ENCODE measurements around the gene LRRC75A. TPM values are rescaled to one million over a fixed set of nuclear protein-coding genes. Genes with fewer than 3 reads are reported as not detected.

Gene LRRC75A
- total RNA-seq, 1 experiment from 2014 or later = 3.3 TPM

DNA sequence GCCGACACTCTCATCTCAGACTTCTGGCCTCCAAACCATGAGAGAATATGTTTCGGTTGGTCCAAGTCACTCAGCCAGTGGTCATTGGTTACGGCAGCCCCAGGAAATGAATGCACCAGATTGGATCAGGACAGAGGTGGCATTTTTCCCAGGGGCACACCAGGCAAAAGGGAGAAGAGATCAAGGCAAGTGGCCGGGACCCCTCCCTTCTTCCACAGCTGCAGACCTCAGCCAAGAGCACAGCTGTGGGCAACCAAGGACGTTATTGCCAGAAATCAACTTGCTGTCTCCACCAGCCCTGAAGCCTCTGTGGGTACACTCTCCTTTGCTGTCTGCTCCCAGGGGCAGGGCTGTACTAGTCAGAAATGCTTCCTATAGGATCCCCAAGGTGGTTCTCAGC is 20.7 kb downstream of the LRRC75A start:
- no peak for DNase-seq

DNA sequence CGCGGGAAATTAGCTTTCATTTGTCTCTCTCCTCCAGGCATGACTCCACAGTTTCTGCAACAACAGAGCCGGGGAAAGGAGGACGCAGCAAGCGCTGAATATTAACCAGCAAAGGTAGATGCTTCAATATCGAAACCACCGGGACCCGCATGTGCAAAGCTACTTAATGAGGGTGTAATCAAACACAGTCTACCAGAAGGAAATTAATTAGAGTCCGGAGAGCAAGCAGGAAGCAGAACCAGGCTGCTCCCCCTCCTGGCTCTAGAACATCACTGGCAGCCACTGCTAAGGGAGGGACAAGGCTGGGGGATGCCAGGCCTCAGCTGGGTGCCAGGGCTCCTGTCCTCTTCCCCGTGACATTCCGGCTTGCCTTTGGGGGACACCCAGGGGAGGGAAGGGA is 21.7 kb downstream of the LRRC75A start:
- Histone ChIP-seq H3K27me3 (ENCODE audit: control insufficient read depth, insufficient read depth, low read length) (no peaks in the 10 kb centered on the region), H3K4me3 (ENCODE audit: insufficient read depth, low read depth, low read length) (no peak overlapping the region), H3K36me3 (replicated peaks; ENCODE audit: control insufficient read depth, insufficient read depth, low read length) (peaks cover 2% of the 10 kb centered on the region)
- DNase-seq = peak; percentile 46

More for the DNA sequence above, 20.7 kb downstream of the LRRC75A start:
- Histone ChIP-seq H3K27me3 (ENCODE audit: control insufficient read depth, insufficient read depth, low read length) (no peaks in the 10 kb centered on the region), H3K4me3 (ENCODE audit: insufficient read depth, low read depth, low read length) (no peak overlapping the region), H3K36me3 (replicated peaks; ENCODE audit: control insufficient read depth, insufficient read depth, low read length) (peaks cover 2% of the 10 kb centered on the region)

DNA sequence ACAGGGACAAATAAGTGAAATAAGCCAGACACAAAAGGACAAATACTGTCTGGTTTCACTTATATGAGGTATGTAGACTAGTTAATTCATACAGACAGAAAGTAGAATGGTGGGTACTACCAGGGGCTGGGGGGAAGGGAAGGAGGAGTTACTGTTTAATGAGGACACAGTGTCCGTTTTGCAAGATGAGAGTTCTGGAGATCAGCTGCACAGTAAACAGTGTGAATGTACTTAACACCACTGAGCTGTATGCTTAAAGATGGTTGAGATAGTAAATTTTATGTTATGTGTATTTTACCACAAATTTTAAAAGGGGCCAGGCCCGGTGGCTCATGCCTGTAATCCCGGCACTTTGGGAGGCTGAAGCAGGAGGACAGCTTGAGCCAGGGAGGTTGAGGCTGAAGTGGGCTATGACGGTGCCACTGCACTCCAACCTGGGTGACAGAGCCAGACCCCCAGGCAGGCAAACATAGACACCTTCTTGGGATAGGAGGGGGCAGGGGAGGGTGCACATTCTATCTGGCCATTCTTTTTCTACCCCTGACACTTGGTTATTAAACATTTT is 23.5 kb downstream of the LRRC75A start:
- Histone ChIP-seq H3K4me3 (ENCODE audit: insufficient read depth, low read depth, low read length) (no peak overlapping the region), H3K27me3 (ENCODE audit: control insufficient read depth, insufficient read depth, low read length) (no peaks in the 10 kb centered on the region), H3K36me3 (replicated peaks; ENCODE audit: control insufficient read depth, insufficient read depth, low read length) (peaks cover 2% of the 10 kb centered on the region)
- no peak for DNase-seq

DNA sequence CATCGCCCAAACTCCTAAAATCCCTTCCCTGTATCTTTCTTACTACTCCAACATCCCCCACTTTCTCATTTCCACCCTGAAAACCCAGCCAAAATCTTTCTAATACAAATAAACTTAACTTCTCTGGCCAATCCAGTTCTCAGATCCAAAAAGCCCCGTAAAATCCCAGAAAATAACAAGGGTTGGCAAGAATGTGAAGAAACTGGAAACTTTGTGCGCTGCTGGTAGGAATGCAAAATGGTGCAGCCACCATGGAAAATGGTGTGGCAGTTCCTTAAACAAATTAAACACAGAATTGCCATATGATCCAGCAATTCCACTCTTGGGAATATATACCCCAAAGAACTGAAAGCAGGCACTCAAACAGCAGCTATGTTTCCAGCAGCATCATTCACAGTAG is 24.1 kb downstream of the LRRC75A start:
- Histone ChIP-seq H3K4me3 (ENCODE audit: insufficient read depth, low read depth, low read length) (no peak overlapping the region), H3K27me3 (ENCODE audit: control insufficient read depth, insufficient read depth, low read length) (no peaks in the 10 kb centered on the region), H3K36me3 (replicated peaks; ENCODE audit: control insufficient read depth, insufficient read depth, low read length) (peaks cover 2% of the 10 kb centered on the region)
- DNase-seq = no peak

DNA sequence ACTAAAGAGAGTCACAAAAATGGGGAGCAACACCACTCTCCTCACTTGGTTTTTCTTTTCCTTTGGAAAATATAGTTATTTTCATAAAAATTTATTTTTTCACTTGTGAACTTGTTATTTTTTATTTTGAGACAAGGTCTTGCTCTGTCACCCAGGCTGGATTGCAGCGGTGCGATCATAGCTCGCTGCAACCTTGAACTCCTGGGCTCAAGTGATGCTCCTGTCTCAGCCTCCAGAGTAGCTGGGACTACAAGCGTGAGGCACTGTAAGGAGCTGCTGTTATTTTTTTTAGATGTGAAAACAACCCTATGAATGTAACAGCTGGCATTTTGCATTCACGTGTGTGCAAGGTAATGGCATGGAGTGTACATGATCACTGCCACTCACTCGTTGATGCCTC is 24.9 kb downstream of the LRRC75A start:
- H3K27me3 ChIP-seq (ENCODE audit: control insufficient read depth, insufficient read depth, low read length) = no peaks in the 10 kb centered on the region
- no peak for DNase-seq
- no peak overlapping the region for H3K4me3 ChIP-seq (ENCODE audit: insufficient read depth, low read depth, low read length)
- peaks cover 2% of the 10 kb centered on the region for H3K36me3 ChIP-seq (replicated peaks; ENCODE audit: control insufficient read depth, insufficient read depth, low read length)

DNA sequence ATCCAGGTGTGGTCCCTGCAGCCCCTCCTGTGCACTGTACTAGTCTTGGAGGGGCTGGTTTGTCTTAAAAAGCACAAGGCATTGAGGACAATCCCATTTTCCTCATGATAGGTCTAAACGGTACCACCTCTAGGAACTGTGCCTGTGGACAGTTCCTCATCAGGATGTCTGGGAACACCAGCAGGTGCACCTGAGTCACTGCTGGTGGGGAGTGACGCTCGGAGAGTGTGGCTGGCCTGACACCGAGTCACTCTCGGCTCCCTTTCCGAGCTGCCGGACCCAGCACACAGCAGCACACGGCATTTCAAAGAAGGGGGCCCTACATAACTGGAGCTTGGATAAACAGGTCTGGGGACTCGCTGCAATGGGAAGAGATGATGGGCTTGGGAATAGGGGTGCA is 25.6 kb downstream of the LRRC75A start:
- H3K36me3 ChIP-seq (replicated peaks; ENCODE audit: control insufficient read depth, insufficient read depth, low read length) = peaks cover 3% of the 10 kb centered on the region

DNA sequence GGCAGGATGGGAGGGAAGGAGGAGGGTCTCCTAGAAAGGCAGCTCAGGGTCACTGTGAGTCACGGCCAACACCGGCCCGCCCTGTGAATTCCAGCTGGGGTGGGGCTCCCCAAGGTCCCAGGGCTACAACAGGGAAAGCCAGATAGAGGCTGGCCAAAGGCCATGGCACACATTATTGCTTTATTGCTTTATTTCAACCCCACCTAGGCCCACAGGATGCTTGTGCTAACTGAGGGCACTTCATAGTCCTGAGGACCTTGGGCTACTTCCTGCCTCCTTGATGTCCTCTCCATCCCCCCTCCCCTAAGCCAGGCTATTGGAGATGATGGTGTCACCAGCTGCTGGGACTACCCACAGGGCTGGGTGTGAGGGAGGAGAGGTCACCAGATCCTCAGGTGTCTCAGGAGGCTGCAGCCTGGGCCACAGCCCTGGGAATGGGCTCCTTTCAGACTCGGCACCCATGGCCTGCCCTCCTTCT is 26.1 kb downstream of the LRRC75A start:
- no peaks in the 10 kb centered on the region for H3K27me3 ChIP-seq (ENCODE audit: control insufficient read depth, insufficient read depth, low read length)
- H3K4me3 ChIP-seq (ENCODE audit: insufficient read depth, low read depth, low read length) = no peak overlapping the region
- H3K36me3 ChIP-seq (replicated peaks; ENCODE audit: control insufficient read depth, insufficient read depth, low read length) = peaks cover 2% of the 10 kb centered on the region
- DNase-seq = peak; percentile 47

More for the DNA sequence above, 25.6 kb downstream of the LRRC75A start:
- DNase-seq = no peak
- no peak overlapping the region for H3K4me3 ChIP-seq (ENCODE audit: insufficient read depth, low read depth, low read length)
- no peaks in the 10 kb centered on the region for H3K27me3 ChIP-seq (ENCODE audit: control insufficient read depth, insufficient read depth, low read length)

DNA sequence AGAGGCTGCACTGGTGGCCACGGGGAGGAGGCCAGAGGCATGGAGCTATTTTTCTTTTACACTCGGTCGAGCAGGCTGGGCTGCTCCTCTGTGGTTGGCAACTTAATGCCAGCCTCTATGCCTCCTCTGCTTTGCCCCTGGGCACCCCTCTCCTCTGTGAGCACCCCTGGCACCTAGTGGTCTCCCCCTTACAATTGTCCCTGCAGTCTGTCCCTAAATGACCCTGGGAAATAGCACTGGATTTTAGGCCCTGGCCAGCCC is 27.0 kb downstream of the LRRC75A start:
- DNase-seq = no peak

DNA sequence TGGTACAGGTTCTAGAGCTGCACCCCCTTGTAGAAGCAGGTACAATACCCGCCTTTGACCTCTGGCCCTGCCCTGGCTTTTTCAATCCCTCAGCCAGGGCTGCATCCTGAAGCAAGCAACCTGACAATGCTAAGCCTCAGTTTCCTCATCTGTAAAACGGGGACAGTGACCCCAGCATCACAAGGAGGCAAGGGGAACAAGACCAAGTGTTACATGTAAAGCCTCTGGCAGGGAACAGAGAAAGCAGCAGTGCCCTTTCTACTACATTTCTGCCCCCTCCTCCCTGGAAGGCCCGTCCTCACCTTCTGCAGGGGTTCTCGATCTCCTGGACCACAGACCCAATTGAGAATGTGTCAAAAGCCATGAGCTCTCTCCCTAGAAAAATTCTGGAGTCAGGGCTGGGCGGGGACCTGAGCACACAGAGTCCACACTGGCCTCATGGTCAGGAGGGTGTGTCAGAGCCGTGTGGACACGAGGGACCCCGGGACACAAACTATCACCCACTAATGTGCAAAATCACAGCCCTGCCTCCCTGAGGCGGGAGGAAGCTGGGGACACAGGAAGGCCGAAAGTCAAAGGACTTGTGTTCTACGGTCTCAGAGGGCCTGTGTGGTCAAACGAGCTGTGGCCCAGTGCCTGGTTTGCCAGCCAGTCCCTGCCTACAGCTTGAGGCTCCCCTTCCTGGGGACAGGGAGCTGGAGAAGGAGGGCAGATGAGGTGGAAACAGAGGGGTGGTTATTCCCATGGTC is 27.5 kb downstream of the LRRC75A start:
- DNase-seq = no peak
- peaks cover 2% of the 10 kb centered on the region for H3K36me3 ChIP-seq (replicated peaks; ENCODE audit: control insufficient read depth, insufficient read depth, low read length)
- no peak overlapping the region for H3K4me3 ChIP-seq (ENCODE audit: insufficient read depth, low read depth, low read length)
- no peaks in the 10 kb centered on the region for H3K27me3 ChIP-seq (ENCODE audit: control insufficient read depth, insufficient read depth, low read length)

More for the DNA sequence above, 27.0 kb downstream of the LRRC75A start:
- H3K27me3 ChIP-seq (ENCODE audit: control insufficient read depth, insufficient read depth, low read length) = no peaks in the 10 kb centered on the region
- no peak overlapping the region for H3K4me3 ChIP-seq (ENCODE audit: insufficient read depth, low read depth, low read length)
- peaks cover 2% of the 10 kb centered on the region for H3K36me3 ChIP-seq (replicated peaks; ENCODE audit: control insufficient read depth, insufficient read depth, low read length)

DNA sequence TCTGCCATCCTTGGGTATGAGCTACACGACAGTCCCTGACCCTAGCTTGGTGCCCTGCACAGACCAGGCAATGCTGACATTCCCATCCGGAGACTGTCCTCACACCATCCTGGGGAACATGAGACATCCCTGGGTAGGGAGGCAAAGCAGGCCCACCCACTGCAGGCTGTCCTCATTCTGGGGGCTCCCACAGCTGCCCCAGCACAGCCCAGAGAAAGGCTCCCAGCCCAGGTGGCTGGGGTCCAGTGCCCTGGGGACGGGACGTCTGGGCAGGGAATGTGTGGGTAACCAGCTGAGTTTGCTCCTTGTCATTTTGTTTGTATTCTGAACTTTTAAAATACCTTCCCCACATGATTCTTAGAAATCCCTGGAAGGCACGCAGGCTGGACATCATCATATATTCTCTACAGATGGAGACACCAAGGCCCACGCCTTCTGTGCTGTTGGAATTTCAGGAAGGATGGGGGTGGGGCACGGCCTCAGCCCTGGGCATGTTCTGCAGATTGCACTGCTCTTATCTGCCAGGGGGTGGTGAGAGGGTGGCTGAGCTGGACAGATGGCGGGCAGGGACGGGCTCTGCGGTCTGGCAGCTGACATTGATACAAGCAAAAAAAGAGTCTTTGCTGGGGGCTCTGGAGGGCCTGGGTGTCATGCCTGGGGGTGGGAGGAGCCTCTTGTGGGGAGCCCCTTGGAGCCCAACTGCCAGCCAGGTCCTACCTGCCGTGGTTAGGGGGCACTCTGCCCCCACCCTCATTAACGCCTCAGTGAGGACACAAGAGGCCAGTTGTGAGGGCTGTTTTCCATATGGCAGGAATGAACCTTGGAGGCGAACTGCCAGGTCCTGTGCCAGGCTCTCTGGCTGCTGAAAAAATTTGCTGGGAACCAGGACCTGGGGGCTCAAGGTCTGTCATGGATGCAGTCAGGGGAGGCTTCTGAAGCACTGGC is 28.4 kb downstream of the LRRC75A start:
- Histone ChIP-seq H3K4me3 (ENCODE audit: insufficient read depth, low read depth, low read length) (no peak overlapping the region), H3K36me3 (replicated peaks; ENCODE audit: control insufficient read depth, insufficient read depth, low read length) (peaks cover 2% of the 10 kb centered on the region), H3K27me3 (ENCODE audit: control insufficient read depth, insufficient read depth, low read length) (no peaks in the 10 kb centered on the region)
- DNase-seq = peak; percentile 84

DNA sequence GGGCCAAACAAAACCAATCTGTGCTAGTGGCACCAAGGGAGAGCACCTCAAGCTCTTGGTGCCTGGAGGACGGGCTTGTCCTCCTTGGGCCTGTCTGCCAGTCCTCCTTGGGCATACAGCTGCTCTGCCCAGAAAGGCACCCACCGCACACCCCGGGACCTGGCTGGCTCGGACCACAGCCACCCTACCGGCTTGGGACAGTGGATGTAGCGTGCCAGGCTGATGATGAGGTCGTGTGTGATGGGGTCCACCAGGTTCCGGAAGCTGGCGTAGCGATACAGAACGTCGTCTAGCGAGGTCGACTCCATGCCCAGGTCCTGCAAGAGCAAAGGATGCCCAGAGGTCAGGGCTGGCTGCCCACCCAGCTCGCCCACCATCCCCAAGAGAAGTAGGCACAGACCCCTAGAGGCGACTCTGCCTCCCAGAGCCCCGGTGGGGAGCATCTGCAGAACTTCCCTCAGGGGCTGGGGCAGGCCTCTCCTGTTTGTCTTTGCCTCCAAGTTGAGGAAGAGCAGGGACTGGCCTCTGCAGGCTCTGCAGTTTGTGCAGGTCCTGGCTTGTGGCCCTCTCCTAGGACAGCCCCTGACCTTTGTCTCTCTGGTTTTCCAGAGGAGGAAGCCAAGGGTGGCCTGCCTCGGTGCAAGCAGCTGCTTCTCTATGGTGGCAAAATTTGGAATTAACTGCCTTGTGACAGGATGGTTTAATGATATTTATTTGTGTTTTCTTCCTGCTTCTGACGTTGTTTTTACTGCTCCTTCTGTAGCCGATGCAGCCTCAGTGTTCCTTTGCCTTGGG is 29.7 kb downstream of the LRRC75A start:
- Histone ChIP-seq H3K27me3 (ENCODE audit: control insufficient read depth, insufficient read depth, low read length) (no peaks in the 10 kb centered on the region), H3K4me3 (ENCODE audit: insufficient read depth, low read depth, low read length) (no peak overlapping the region), H3K36me3 (replicated peaks; ENCODE audit: control insufficient read depth, insufficient read depth, low read length) (peaks cover 2% of the 10 kb centered on the region)
- no peak for DNase-seq

DNA sequence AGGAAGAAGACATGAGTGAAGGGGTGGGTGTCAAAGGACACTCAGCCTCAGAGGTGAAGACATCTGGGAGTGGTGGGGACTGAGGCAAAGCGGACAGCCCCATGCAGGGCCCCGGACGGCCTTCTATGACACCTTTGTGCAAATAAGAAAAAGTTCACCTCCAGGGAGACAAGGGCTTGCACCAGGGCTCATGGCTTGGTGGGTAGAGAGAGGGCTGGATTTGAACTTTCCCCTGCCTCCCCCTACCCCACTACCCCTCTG is 30.5 kb downstream of the LRRC75A start:
- Histone ChIP-seq H3K27me3 (ENCODE audit: control insufficient read depth, insufficient read depth, low read length) (no peaks in the 10 kb centered on the region), H3K4me3 (ENCODE audit: insufficient read depth, low read depth, low read length) (no peak overlapping the region), H3K36me3 (replicated peaks; ENCODE audit: control insufficient read depth, insufficient read depth, low read length) (peaks cover 2% of the 10 kb centered on the region)
- no peak for DNase-seq

DNA sequence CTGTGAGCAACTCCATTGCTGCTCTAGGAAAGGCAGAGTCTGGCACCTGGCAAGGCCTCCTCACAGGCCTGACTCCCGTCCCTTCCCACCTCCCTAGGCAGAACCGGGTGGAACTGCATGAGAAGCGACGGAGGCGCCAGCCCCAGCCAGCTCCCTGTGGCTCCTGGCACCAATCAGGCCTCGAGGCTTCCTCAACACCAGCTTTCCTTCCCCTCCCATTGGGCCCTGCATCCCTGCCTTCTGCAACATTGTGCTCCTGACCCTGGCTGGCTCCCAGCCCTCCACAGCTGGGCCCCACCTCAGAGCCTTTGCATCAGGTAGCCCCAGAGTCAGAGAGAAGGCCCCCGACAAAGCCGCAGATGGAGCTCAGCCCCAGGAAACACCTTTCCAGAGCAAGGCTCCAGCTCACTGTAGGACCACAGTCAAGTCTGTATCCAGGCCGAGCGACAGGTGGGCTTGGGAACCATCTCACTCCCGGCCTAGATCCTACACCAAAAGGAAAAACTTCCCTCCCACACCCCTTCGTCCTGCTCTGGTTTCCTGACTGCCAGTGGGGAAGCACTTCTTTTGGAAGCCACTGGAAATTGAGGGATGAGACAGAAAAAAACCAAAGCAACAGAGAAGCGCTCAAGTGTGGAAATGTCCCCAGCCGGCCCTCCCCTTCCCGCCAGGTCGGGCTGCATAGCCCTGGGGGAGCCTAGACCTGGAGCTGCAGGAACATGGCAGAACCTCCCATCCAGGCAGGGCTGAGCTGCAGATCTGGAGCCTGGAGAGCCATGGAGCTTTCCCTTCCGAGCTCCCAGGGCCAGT is 31.0 kb downstream of the LRRC75A start:
- DNase-seq = no peak
- Histone ChIP-seq H3K4me3 (ENCODE audit: insufficient read depth, low read depth, low read length) (no peak overlapping the region), H3K27me3 (ENCODE audit: control insufficient read depth, insufficient read depth, low read length) (no peaks in the 10 kb centered on the region), H3K36me3 (replicated peaks; ENCODE audit: control insufficient read depth, insufficient read depth, low read length) (peaks cover 3% of the 10 kb centered on the region)

Measured in H7 (cell line).